Heart right ventricle (tissue), 16 donors: ENCODE data around the gene PHACTR3. TPM values are rescaled to one million over a fixed set of nuclear protein-coding genes. Genes with fewer than 3 reads are reported as not detected.

ENCODE experiments used
- ATAC-seq, 8 donors: fragments of 200-7000 bp; cut with Tn5 transposase; one replicate each; pipeline ENCODE4 v1.9.1; 2020; ENCODE audit warnings: mild to moderate bottlenecking in 8 of 8, moderate library complexity in 8 of 8, moderate number of reproducible peaks in 1 of 8
- DNase-seq, 2 donors: peaks; one replicate each; pipeline ENCODE4 v3.0.0-alpha.2; 2020
- H3K27ac ChIP-seq, 10 donors: fragments of 200-600 bp; sonication (generic) in 2 of 10; one replicate each; pipeline versions ENCODE4 v1.5.0 to v1.8.0; 2020 to 2022; ENCODE audit warnings: mild to moderate bottlenecking in 3 of 10
- H3K27me3 ChIP-seq, 7 donors: fragments of 200-600 bp; one replicate each; pipeline ENCODE4 v1.8.0; 2021 to 2022; ENCODE audit warnings: mild to moderate bottlenecking in 2 of 7
- H3K36me3 ChIP-seq, 9 donors: fragments of 200-600 bp; sonication (generic) in 1 of 9; one replicate each; pipeline versions ENCODE4 v1.5.0 to v1.8.0; 2020 to 2022; ENCODE audit warnings: mild to moderate bottlenecking in 2 of 9
- H3K4me1 ChIP-seq, 9 donors: fragments of 200-600 bp; sonication (generic) in 1 of 9; one replicate each; pipeline versions ENCODE4 v1.5.0 to v1.8.0; 2020 to 2022; ENCODE audit warnings: mild to moderate bottlenecking in 4 of 9
- H3K4me3 ChIP-seq, 10 donors: fragments of 200-600 bp; sonication (generic) in 2 of 10; one replicate each; pipeline versions ENCODE4 v1.5.0 to v1.8.0; 2020 to 2022; ENCODE audit warnings: mild to moderate bottlenecking in 7 of 10, moderate library complexity in 2 of 10
- H3K9me3 ChIP-seq, 11 donors: fragments of 200-600 bp in 10 of 11; sonication (generic) in 2 of 11; one replicate each; pipeline versions ENCODE4 v1.5.0 to v1.8.0; 2013 to 2022; ENCODE audit warnings: mild to moderate bottlenecking in 2 of 11, control low read depth in 1 of 11, moderate library complexity in 1 of 11
- CTCF ChIP-seq, 9 donors: fragments of 200-600 bp; sonication (generic) in 2 of 9; IDR thresholded peaks; one replicate each; pipeline versions ENCODE4 v1.5.0 to v1.8.0; 2021 to 2022; ENCODE audit warnings: antibody characterized with exemption in 9 of 9, mild to moderate bottlenecking in 5 of 9, moderate library complexity in 1 of 9
- WGBS, 2 donors: extraction: QIAGEN DNeasy Blood & Tissue Kit; methylation state at CpG; one replicate each; pipeline ENCODE4 v1.1.7; 2013; ENCODE audit warnings: inconsistent platforms in 1 of 2; 5-methylcytosine and 5-hydroxymethylcytosine counted together
- intact Hi-C, 10 donors: fragments of 100-400 bp; cut with DNase I; formaldehyde crosslinking; loops; one replicate each; pipeline versions ENCODE4 v1.11.1 to v1.14.2; 2022
- polyA plus RNA-seq, 2 donors: library from polyadenylated mRNA; stranded (reverse); fragments of 200-250 nt; gene quantifications; one replicate each; pipeline ENCODE4 v1.2.3, GENCODE V29; 2013
- total RNA-seq, 10 donors: library from RNA; stranded (reverse); fragmentation: NEBNext Ultra II Directional in 3 of 10; extraction: Animal tissue kit (Norgen Biotek cat#: 25700) in 3 of 10; gene quantifications; one replicate each; pipeline versions ENCODE4 v1.2.1 to v1.2.4, GENCODE V29; 2021 to 2023
- donor health status: Arrhythmogenic right ventricular cardiomyopathy.
- donor health status: ischemic (EF 13 %, LVEDD 7.1; RV severe dilation, severe dysfunction).
- donor health status: healthy with polysubstance abuse.
- donor health status: DM: no; HTN: yes; CAD: no.
- donor health status: DM: no; HTN: no; CAD: no.
- donor health status: ischemic (EF 25% LVEDD 6.9; RV normal size, moderate dysfunction).
- donor health status: ischemic (EF 25% LVEDD 5.7; RV mildly dilated, moderate dysfunction).
- donor health status: healthy.
- donor health status: DM: yes; HTN: yes; CAD: no.
- donor health status: Ischemic cardiomyopathy.
- donor health status: ischemic (EF 35%, LVEDD 5.7; RV mildly dilated, moderate dysfunction).
- donor health status: nonischemic (EF 11% LVEDD 7.7; RV severe dilation, severe dysfunction).
- donor health status: DM: yes; HTN: yes; CAD: no.
- donor health status: PGD.
- donor health status: ischemic (EF 29% LVEDD 5.4; RV normal size, mild dysfunction).
- donor health status: nonischemic (EF 23%, LVEDD 6.1; RV moderate dilation, normal function).

Gene PHACTR3
- total and polyA plus RNA-seq, 12 donors, result 0.51 to 24.1 (median 3.7) TPM

- no peaks in the 10 kb centered on the region for H3K36me3 ChIP-seq
- TF ChIP-seq CTCF (IDR thresholded peaks at IDR 0.05), result no peak
- H3K4me3 ChIP-seq, result no peak overlapping the region
- peaks cover 0 to 32% (median 15%) of the 10 kb centered on the region in 7 donors for H3K27me3 ChIP-seq
- ATAC-seq, result no peak
- no peak for DNase-seq
- H3K9me3 ChIP-seq, result no peaks in the 10 kb centered on the region
- H3K4me1 ChIP-seq, result peaks cover 0 to 10% (median 0%) of the 10 kb centered on the region in 9 donors
- 76 to 80% methylated on average over 19 of the region's 19 CpGs for WGBS, 2 donors
- intact Hi-C loops, result no loop called here
- H3K27ac ChIP-seq, result no peak overlapping the region
These were observed 36.5 kb upstream of the PHACTR3 start for GRCh38 chr20:59567585-59568508.

- no peak for DNase-seq
- intact Hi-C loops, result no loop called here
- H3K4me3 ChIP-seq, result no peak overlapping the region
- 61 to 68% methylated on average over 10 of the region's 10 CpGs for WGBS, 2 donors
- ATAC-seq, result no peak
- TF ChIP-seq CTCF (IDR thresholded peaks at IDR 0.05), result no peak
- no peaks in the 10 kb centered on the region for H3K36me3 ChIP-seq
- H3K9me3 ChIP-seq, result no peaks in the 10 kb centered on the region
- H3K4me1 ChIP-seq, result peaks cover 0 to 10% (median 0%) of the 10 kb centered on the region in 9 donors
- H3K27ac ChIP-seq, result no peak overlapping the region
- peaks cover 0 to 35% (median 21%) of the 10 kb centered on the region in 7 donors for H3K27me3 ChIP-seq
These were observed 35.8 kb upstream of the PHACTR3 start for GRCh38 chr20:59568509-59569024.

- Histone ChIP-seq H3K27ac (no peak overlapping the region), H3K27me3 (peaks cover 0 to 38% (median 24%) of the 10 kb centered on the region in 7 donors), H3K4me3 (no peak overlapping the region), H3K9me3 (no peaks in the 10 kb centered on the region), H3K36me3 (no peaks in the 10 kb centered on the region), H3K4me1 (peaks cover 0 to 10% (median 0%) of the 10 kb centered on the region in 9 donors)
- no peak for ATAC-seq
- WGBS, 2 donors, result 58 to 87% methylated on average over 4 of the region's 4 CpGs
- no peak for TF ChIP-seq CTCF (IDR thresholded peaks at IDR 0.05)
- no peak for DNase-seq
- intact Hi-C loops, result no loop called here
These were observed 35.0 kb upstream of the PHACTR3 start for GRCh38 chr20:59569305-59569704.

- intact Hi-C loops, result loop anchor here in 7 of 10 donors (1.0 to 10.0 kb wide), 6 partner anchors 176 to 284 kb away; no protein-coding TSS in a partner anchor
- no peak for TF ChIP-seq CTCF (IDR thresholded peaks at IDR 0.05)
These were observed 33.2 kb upstream of the PHACTR3 start for GRCh38 chr20:59571151-59571550.

More at GRCh38 chr20:59571151-59571550, 33.2 kb upstream of the PHACTR3 start:
- H3K4me3 ChIP-seq, result no peak overlapping the region
- no peaks in the 10 kb centered on the region for H3K9me3 ChIP-seq
- H3K4me1 ChIP-seq, result peaks cover 0 to 10% (median 0%) of the 10 kb centered on the region in 9 donors
- no peaks in the 10 kb centered on the region for H3K36me3 ChIP-seq
- H3K27ac ChIP-seq, result no peak overlapping the region
- ATAC-seq, result no peak
- WGBS, 2 donors, result 53% methylated on average over 7 of the region's 7 CpGs
- H3K27me3 ChIP-seq, result peaks cover 0 to 53% (median 23%) of the 10 kb centered on the region in 7 donors
- no peak for DNase-seq
